ENCODE measurements around the gene EFCAB6.

EFCAB6 gene

DNA sequence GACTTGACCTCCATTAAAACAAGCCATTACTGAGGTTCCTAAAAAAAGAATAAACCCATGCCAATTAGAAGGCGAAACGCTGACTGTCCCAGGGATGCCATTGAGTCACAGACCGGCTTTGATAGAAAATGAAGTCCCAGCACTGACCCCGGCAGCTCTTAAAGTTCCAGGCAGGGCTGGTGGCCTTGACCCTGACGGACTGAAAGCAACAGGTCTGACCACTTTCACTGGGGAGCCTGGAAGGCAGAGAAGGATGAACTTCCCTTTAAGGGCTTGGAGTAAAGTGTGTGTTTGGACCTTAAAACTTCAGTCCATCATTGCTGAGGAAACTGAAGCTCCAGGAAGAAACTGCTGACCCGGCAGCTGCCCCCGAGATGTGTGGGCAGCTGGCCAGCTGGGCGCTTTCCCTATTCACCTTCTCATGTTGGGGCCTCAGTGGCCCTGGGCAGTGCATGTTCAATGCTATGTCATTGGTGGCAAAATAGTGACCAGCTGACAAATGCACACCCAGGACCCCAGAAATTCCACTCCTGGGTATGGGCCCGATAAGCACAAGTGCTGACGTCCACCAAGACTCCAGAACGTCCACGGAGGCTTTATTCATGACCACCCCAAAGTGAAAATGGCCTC is 18.9 kb upstream of the EFCAB6 start:
- no peak for DNase-seq (ENCODE audit: extremely low read depth in 1 of 2, low read depth in 1 of 2)

DNA sequence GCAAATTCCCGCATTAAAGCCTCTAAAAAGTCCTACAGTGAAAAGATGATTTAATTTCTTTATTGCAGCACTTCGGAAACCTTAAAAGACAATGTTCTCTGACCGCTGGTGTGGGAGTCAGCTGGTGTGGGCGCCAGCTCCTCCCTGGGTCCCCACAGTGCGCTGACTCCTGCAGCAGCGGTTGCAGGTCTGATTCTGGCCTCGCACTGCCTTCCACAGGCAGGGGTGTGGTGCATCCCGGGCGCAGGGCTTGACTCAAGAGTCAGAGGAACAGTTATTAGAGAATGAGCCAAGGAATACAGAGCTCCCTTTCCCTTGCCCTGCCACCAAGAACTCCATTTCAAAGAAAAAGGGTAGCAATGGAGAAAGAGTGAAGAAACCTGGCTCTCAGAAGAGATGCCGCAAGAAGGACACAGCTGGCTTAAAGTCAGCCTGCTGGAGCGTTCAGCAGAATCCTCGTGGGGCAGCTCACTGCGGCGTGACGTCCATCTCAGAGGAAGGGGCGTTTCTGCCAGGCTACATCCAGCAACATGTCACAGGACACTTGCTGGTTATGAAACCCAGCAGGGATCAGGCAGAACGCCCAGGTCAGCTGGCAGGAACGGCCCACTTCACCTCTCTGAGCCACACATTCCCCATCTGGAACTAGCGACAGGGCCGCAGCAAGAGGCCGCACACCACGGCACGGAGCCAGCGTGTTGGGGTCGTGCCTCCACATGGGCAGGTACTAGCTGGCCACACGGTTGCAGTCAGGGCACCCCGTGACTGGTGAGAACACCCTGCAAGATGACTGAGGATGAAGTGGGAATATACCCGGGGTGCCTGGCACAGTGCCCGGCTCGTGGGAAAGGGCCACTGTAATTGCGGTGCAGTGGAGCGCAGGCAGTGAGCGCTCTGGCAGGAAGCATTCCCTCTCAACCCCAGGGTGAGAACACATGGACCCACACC is 18.1 kb upstream of the EFCAB6 start:
- no peak for DNase-seq (ENCODE audit: extremely low read depth in 1 of 2, low read depth in 1 of 2)

DNA sequence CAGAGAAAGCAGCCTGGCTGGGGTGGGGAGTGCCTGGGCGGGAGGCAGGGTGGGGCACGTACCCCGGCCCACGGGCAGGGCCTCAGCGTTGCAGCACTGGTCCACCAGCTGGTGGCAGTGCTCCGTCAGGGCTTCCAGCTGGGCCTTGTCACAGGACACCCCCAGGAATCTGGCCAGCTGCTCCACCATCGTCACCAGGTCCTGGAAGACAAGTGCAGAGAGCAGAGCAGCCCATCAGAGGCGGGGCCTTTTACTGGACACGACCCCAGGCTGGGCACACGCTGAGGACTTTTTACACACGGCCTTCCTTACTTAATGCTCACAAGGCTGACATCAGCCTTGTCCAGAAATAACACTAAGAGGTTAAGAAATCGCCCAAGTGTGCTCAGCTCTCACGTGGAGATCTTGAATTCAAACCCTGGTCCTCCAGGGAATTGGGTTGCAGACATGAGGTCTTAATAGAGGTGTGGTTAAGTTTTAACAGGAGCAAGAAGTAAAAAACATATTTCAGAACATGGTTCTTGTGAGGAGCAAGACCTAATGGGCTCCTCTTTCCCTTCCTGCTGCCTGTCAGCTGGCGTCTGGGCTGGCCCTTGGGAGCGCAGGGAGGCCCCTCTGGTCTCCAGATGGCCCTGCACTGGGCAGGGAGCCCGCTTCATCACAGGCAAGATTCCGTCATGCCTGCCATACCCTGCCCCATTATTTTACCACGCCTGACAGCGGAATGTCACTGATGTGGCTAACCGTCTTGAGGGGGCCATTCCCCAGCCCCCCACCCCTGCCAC is 17.1 kb upstream of the EFCAB6 start:
- DNase-seq (ENCODE audit: extremely low read depth in 1 of 2, low read depth in 1 of 2), result no peak

- no peak for DNase-seq (ENCODE audit: extremely low read depth in 1 of 2, low read depth in 1 of 2)
Observed at GRCh38 chr22:43828725-43828997, 16.6 kb upstream of the EFCAB6 start.

- no peak for DNase-seq (ENCODE audit: extremely low read depth in 1 of 2, low read depth in 1 of 2)
Observed at GRCh38 chr22:43827926-43828724, 16.0 kb upstream of the EFCAB6 start.

DNA sequence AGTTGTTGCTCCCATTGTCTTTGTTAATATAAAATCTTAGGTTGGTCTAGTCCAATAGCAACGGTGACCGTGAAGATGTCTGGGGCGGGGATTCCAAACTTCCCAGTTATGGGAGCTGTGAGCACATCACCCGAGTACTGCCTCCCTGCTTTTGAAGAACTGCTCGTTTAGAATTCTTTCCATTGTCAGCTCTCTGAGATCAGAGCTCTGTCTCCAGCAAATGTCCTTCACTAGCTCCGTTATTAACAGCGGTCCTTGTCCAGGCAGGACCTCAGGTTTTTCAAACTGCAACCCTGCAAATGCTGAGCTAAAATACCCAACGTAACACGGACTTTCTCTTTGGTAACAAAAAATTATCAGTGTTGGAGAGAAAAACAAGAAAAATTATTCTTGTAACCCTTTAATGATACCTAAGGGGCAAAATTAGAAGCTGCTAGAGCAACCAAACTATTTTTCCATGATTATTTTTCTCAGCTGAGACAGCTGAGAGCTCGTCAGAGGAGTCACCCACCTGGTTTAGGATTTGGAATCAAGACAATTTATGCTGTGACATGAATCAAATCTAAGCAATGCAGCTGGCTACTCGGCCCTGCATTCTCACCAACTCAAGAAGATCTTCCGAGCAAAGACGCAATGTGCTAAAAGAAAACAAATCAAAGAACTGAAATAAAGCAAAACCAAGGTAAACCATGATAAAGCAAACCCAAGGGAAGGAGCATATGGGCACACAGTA is 15.1 kb upstream of the EFCAB6 start:
- DNase-seq (ENCODE audit: extremely low read depth in 1 of 2, low read depth in 1 of 2), result no peak

DNA sequence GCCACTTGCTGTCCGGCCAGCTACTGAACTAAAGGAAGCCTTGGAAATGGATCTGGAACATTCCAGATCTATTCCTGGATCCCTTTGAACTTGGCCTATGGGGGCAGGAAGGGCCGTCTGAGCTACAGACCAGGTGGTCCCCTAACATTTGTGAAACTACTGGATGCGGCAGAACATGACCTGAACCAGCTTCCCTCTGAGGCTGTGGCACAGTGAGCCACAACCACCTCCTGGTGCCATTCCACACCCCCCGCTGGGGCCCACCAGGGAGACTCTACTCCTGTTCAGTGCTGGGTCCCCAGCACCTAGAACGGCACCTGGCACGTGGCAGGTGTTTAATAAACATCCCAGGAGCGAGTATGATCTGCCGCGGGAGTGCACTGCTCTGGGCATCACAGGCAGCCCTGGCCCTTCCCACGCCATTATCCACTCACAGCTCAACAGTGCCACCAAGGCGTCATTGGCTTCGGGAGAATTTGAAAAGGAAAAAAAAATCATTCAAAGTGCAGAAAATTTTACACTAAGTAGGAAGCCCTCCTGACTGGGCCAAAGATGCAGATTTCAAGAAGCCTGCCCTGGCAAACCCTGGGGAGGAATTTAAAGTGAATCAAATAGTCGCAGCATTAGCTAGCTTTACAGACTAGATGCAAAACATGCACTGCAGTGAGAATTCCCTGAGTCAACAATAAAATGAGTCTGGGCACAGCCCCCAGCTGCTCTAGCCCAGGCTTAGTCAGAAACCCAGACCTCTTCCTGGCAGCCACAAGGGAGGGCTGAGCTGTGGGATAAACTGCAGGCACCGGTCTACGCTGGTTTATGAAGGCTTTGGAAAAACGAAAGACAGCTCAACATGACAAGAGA is 14.3 kb upstream of the EFCAB6 start:
- no peak for DNase-seq (ENCODE audit: extremely low read depth in 1 of 2, low read depth in 1 of 2)

GRCh38 chr22:43825651-43826050 is 13.5 kb upstream of the EFCAB6 start:
- no peak for DNase-seq (ENCODE audit: extremely low read depth in 1 of 2, low read depth in 1 of 2)

- no peak for DNase-seq (ENCODE audit: extremely low read depth in 1 of 2, low read depth in 1 of 2)
Observed at GRCh38 chr22:43824724-43825420, 12.8 kb upstream of the EFCAB6 start.

DNA sequence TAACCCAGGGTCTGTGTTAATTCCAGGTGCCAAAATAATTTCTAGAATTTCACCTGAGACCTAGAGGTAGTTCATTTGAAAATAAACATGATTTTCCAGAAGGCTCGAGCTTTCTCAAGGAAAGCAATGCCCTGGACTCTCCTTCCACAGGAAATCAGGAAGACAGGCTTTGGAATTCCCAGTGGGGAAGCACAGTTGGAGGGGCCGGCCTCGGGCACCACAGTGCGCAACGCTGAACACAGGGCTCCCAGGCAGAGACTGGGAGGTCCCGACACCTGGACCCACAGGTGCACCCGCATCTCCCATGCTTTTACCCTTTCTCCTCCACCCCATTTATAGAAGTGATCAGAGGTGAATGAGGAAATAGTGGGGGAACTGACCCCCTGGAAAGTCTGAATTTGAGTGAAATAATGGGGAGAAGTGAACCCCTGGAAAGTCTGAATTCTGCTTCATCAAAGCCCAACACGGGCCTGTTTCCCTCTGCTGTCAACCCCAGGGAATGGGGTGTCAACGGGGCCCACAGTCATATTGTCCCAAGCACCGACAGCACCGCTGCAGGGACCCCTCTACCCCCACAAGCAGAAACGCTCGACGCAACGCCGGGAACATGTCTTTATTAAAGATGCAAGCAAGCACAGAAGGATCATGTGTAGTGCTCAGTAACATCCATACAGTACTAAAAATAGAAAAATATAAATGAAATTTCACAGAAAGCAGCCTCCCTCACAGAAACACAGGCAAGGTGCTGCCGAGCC is 12.0 kb upstream of the EFCAB6 start:
- no peak for DNase-seq (ENCODE audit: extremely low read depth in 1 of 2, low read depth in 1 of 2)

DNA sequence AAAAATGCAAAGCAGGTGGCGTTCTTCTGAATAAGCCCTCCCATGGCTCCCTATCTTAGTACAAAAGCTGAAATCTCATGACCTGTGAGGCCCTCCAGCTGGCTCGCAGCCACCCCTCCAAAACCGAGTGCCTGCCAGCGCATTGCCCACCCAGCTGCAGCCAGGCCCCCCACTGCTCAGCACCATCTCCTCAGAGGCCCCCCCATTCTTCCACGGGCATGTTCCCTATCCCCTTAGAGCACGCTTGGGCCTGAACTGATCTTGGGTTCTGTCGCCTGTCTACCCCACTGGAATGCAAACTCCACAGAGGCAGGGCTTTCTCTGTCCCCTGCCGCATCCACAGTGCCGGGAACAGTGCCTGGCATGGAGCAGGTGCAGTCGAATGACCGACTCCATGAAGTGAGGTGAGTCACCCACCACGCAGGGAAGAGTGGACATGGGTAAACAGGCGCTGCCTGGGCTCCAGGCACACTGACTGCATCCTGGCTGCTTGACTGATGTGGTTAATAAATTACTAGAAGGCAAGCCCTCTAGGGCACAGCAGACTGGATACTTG is 11.3 kb upstream of the EFCAB6 start:
- DNase-seq (ENCODE audit: extremely low read depth in 1 of 2, low read depth in 1 of 2), result no peak

- DNase-seq (ENCODE audit: extremely low read depth in 1 of 2, low read depth in 1 of 2), result no peak
Observed at GRCh38 chr22:43821606-43822425, 9.7 kb upstream of the EFCAB6 start.

DNA sequence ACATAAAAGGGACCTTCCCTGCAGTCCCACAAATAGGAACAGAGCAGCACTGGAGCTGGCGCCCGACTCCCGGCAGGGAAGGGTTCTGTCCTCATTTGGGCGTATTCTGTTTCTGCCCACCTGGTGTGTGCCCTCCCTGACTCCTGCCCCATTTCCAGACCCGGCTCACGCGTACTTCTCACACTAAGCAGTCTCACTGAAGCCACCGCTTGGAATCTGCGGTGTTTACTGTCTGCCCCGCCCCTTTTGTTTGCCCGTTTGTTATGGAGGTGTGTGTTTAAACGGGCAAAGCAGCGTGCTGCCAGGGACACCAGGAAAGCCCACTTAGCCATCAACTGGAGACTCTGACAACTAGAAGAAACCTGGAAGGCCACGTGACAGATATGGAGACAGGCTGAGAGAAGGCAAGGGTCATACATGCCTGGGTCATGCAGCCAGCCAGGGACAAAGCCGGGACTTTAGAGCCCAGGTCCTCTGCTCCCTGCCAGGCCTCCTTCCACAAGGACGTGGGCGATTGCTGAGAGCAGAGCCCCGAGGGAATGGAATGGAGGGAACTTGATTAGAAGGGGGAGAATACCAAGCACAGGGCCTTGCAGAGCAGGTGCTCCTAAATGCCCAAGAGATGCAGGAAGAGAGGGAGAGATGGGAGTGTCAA is 8.7 kb upstream of the EFCAB6 start:
- no peak for DNase-seq (ENCODE audit: extremely low read depth in 1 of 2, low read depth in 1 of 2)

GRCh38 chr22:43819931-43820640 is 8.0 kb upstream of the EFCAB6 start:
- DNase-seq (ENCODE audit: extremely low read depth in 1 of 2, low read depth in 1 of 2), result no peak

DNA sequence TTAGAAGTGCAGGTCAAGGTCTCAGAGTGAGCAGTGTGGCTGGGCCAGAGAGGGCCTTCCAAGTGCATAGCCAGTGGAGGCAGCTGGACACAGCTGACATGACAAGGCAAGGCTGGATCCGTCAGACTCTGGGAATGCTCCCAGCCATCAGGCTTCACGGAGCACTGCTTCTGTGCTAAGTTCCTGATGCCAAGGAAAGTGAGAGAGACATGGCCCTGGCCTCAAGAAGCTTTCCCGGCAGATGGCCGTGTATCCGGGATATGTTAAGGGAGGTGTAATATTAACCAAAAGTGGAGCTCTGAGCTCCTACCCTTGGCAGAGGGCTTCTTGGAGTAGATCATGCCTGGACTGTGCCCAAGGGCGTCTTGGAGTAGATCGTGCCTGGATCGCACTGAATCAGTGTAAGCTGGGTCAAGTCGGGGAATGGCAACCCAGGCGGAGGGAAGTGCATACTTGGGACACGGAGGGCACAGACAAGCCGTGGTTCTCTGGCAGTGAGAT is 7.4 kb upstream of the EFCAB6 start:
- DNase-seq (ENCODE audit: extremely low read depth in 1 of 2, low read depth in 1 of 2), result no peak

- no peak for DNase-seq (ENCODE audit: extremely low read depth in 1 of 2, low read depth in 1 of 2)
Observed at GRCh38 chr22:43818981-43819380, 6.9 kb upstream of the EFCAB6 start.
